Right cardiac atrium (tissue), 5 donors: Measurements from ENCODE around the gene MOB1A. TPM values are rescaled to one million over a fixed set of nuclear protein-coding genes. Genes with fewer than 3 reads are reported as not detected.
A peak's percentile ranks its signal among the peaks of the same experiment; 100 is the strongest.

Experiments used
- ATAC-seq, 2 donors: fragments of 200-7000 bp; cut with Tn5 transposase; one replicate each; pipeline versions ENCODE4 v1.8.0 to v1.9.1; 2020; ENCODE audit warnings: moderate library complexity in 2 of 2, mild to moderate bottlenecking in 1 of 2
- DNase-seq, 3 donors: peaks; one replicate each; pipeline ENCODE4 v3.0.0-alpha.2; 2020
- H3K27ac ChIP-seq: one replicate; pipeline ENCODE4 v1.5.1; 2013; ENCODE audit warnings: mild to moderate bottlenecking, low read length, control low read depth, moderate library complexity
- H3K27me3 ChIP-seq: one replicate; pipeline ENCODE4 v1.6.1; 2013; ENCODE audit not compliant: control insufficient read depth, insufficient read depth
- H3K4me1 ChIP-seq: one replicate; pipeline ENCODE4 v1.6.1; 2013; ENCODE audit warnings: low read length; ENCODE audit not compliant: control insufficient read depth, insufficient read depth
- H3K4me3 ChIP-seq: one replicate; pipeline ENCODE4 v1.5.1; 2013; ENCODE audit warnings: low read length, control low read depth
- H3K9me3 ChIP-seq: one replicate; pipeline ENCODE4 v1.6.1; 2013; ENCODE audit warnings: low read length; ENCODE audit not compliant: control insufficient read depth
- WGBS: extraction: QIAGEN DNeasy Blood & Tissue Kit; methylation state at CpG from one replicate; pipeline ENCODE4 v1.1.7; 2013; 5-methylcytosine and 5-hydroxymethylcytosine counted together
- intact Hi-C, 4 donors: fragments of 100-400 bp; cut with DNase I; formaldehyde crosslinking; loops; one replicate each; pipeline versions ENCODE4 v1.11.0 to v1.14.0; 2022 to 2023
- polyA plus RNA-seq: library from polyadenylated mRNA; stranded (reverse); fragments of 200-250 nt; gene quantifications from one replicate; pipeline ENCODE4 v1.2.3, GENCODE V29; 2013
- total RNA-seq, 4 donors: library from RNA; stranded (reverse); fragmentation: NEBNext Ultra II Directional; extraction: Animal tissue kit (Norgen Biotek cat#: 25700); gene quantifications; one replicate each; pipeline ENCODE4 v1.2.1, GENCODE V29; 2021
- donor health status: healthy with polysubstance abuse.
- donor health status: DM: no; HTN: yes; CAD: no.
- donor health status: DM: no; HTN: no; CAD: no.
- donor health status: DM: no; HTN: yes; CAD: no; lungs with severe emphysema.
- donor health status: DM: yes; HTN: yes; CAD: no.

MOB1A gene
- total and polyA plus RNA-seq, 5 donors, result 24.8 to 78.3 (median 62.4) TPM

DNA sequence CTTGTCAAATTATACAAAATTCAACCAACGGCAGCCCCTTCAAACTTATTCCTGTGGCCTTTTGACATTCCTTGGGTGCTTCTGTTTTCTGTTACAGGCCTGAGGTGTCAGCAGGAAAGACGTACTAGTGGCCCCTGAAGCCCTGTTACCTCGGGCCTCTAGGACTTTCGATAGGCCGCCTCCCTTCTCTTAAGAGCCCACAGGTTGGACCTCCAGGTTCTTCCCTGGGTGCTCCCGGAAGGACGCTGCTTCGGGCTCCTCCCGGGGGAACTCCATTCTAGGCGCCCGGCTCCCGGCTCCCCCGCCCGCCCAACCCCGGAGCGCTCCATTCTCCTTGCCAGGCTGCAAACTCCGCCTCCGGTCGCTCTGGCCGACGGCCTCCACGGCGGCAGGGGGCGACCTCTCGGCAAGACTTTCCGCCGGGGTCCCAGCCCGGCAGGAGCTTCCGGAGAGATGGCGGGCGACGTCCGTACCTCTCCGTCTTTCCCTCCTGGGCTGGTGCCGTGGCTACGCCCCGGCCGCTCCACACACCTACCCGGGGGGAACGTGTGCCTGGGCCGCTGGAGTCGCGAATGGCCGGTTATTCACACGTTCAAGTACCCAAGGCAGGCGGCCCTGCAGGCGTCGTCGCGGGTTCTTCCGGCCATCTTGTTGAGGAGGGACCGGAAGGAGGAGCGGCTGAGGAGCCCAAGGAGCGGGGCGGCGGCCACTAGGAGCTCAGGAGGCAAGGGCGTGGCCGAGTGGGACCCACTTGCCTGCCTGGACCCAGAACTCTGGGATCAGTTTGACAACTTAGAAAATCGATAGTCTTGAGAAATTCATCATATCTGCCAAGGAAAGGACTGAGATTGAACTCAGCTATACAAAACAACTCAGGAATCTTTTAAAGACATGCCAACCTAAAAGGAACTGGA is 58.5 kb downstream of the MOB1A start:
- Histone ChIP-seq H3K27me3 (no peaks in the 10 kb centered on the region), H3K4me3 (peak overlapping the region; percentile 57), H3K9me3 (no peaks in the 10 kb centered on the region), H3K4me1 (no peaks in the 10 kb centered on the region), H3K27ac (peak overlapping the region; percentile 37)
- intact Hi-C loops, result no loop called here
- ATAC-seq (peak; percentile 98 to 99), DNase-seq (peak; percentile 85 to 93 (median 92))
- 7% methylated on average over 59 of the region's 59 CpGs for WGBS

DNA sequence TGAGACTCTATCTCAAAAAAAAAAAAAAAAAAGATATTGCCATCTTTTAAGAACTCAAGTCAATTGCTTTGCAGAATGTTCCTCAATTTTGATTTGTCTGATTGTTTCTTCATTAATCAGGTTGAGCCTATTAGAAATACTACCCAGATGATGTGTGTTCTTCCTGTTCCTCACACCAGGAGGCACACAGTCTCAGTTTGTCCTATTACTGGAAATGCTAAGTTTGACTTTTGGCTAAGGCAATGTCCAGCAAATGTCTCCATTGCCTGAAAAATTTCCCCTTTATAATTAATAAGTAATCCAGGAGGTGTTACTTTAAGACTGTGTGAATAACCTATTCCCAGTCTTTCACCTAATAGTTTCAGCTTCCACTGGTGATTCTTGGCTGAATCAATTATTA is 59.3 kb downstream of the MOB1A start:
- H3K4me3 ChIP-seq, result no peak overlapping the region
- DNase-seq (no peak), ATAC-seq (no peak)
- H3K4me1 ChIP-seq, result no peaks in the 10 kb centered on the region
- intact Hi-C loops, result no loop called here
- H3K9me3 ChIP-seq, result no peaks in the 10 kb centered on the region
- H3K27me3 ChIP-seq, result no peaks in the 10 kb centered on the region
- H3K27ac ChIP-seq, result no peak overlapping the region

GRCh38 chr2:74111380-74111779 is 67.3 kb downstream of the MOB1A start:
- Histone ChIP-seq H3K9me3 (no peaks in the 10 kb centered on the region), H3K4me3 (no peak overlapping the region), H3K27ac (no peak overlapping the region), H3K27me3 (no peaks in the 10 kb centered on the region), H3K4me1 (no peaks in the 10 kb centered on the region)
- no peak for DNase-seq
- intact Hi-C loops, result no loop called here
- ATAC-seq, result no peak

DNA sequence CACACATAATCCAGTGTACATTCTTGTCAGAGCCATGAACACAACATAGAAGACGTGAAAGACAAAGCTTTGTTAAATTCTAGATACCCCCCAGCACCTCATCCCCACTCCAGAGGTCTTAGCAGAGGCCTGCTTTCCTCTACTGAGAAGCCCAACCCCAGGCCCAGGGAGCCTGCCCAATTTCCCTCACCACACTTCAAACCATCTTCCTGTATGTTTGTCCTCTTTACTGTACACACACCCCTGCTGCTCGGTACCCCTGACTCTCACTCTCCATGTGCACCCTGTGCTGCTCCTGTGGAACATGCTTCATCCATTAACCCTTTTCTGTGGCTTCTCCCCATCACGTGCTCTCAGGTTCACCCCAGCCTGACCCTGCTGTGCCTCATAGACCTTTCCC is 68.1 kb downstream of the MOB1A start:
- Histone ChIP-seq H3K27ac (no peak overlapping the region), H3K9me3 (no peaks in the 10 kb centered on the region), H3K4me3 (no peak overlapping the region), H3K4me1 (no peaks in the 10 kb centered on the region), H3K27me3 (no peaks in the 10 kb centered on the region)
- DNase-seq, result no peak
- intact Hi-C loops, result no loop called here
- 86% methylated on average over 3 of the region's 3 CpGs for WGBS
- ATAC-seq, result no peak

- no peaks in the 10 kb centered on the region for H3K4me1 ChIP-seq
- 88% methylated on average over 8 of the region's 8 CpGs for WGBS
- DNase-seq, result no peak
- H3K9me3 ChIP-seq, result no peaks in the 10 kb centered on the region
- intact Hi-C loops, result no loop called here
- no peak for ATAC-seq
- H3K4me3 ChIP-seq, result no peak overlapping the region
- H3K27me3 ChIP-seq, result no peaks in the 10 kb centered on the region
- no peak overlapping the region for H3K27ac ChIP-seq
Measured at GRCh38 chr2:74109551-74109950, 69.1 kb downstream of the MOB1A start.

DNA sequence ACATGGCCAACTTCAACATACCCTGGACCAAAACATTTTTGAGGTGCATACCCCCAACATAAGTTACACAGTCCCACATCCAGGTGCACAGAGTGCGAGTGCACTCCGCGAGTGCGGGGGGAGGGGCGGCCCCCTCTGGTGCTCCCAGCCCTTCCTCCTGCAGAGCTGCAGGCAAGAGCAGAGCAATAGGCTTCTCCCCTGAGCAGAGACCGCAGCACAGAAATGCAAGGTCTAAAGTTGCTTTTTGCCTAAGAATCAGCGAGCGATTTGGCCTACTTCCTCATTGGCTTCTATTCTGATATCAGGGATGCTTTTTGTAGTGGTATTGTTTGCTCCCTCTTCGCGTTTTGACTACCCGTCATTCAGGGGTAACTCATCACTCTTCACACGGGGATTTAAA is 71.6 kb downstream of the MOB1A start:
- Histone ChIP-seq H3K4me3 (no peak overlapping the region), H3K27ac (no peak overlapping the region), H3K9me3 (no peaks in the 10 kb centered on the region), H3K27me3 (no peaks in the 10 kb centered on the region), H3K4me1 (no peaks in the 10 kb centered on the region)
- ATAC-seq (no peak), DNase-seq (no peak)
- intact Hi-C loops, result no loop called here
- 55% methylated on average over 12 of the region's 12 CpGs for WGBS

GRCh38 chr2:74105413-74105812 is 73.3 kb downstream of the MOB1A start:
- intact Hi-C loops, result no loop called here
- Histone ChIP-seq H3K9me3 (no peaks in the 10 kb centered on the region), H3K27ac (no peak overlapping the region), H3K4me3 (no peak overlapping the region), H3K4me1 (no peaks in the 10 kb centered on the region), H3K27me3 (no peaks in the 10 kb centered on the region)
- ATAC-seq, result no peak
- WGBS, result 97% methylated on average over 8 of the region's 8 CpGs
- no peak for DNase-seq

DNA sequence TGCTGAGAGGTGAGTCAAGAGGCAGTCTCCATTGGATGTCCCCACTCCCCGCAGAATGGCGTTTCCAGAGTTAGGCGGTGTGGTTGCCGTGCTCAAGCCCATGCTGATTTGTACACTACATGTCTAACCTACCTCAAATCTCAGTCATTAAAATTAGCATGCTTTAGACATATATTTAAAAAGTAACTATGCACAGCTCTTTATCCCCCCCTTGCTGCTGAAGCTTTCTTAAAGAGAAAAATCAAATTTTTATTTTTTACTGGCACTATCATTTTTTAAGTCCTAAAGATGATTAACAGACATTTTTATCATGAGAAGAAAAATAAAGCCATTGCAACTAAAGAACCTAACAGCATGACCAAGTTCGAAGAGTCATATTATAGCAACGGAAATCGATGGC is 73.8 kb downstream of the MOB1A start:
- Histone ChIP-seq H3K4me3 (no peak overlapping the region), H3K9me3 (no peaks in the 10 kb centered on the region), H3K4me1 (no peaks in the 10 kb centered on the region), H3K27me3 (no peaks in the 10 kb centered on the region), H3K27ac (no peak overlapping the region)
- ATAC-seq, result no peak
- intact Hi-C loops, result no loop called here
- no peak for DNase-seq
- 95% methylated on average over 7 of the region's 7 CpGs for WGBS

- no peaks in the 10 kb centered on the region for H3K27me3 ChIP-seq
- H3K27ac ChIP-seq, result no peak overlapping the region
- no peak for DNase-seq
- no peak overlapping the region for H3K4me3 ChIP-seq
- ATAC-seq, result no peak
- H3K9me3 ChIP-seq, result no peaks in the 10 kb centered on the region
- H3K4me1 ChIP-seq, result no peaks in the 10 kb centered on the region
- intact Hi-C loops, result no loop called here
- WGBS, result 88% methylated on average over 6 of the region's 6 CpGs
Measured at GRCh38 chr2:74103763-74104162, 74.9 kb downstream of the MOB1A start.

Other genes starting within 250 kb of the MOB1A start
- 1 to 10 TPM; 2.5 to 3.3 (median 2.9) TPM for gene TET3, start 194.0 kb downstream of the MOB1A start, total RNA-seq
- gene TET3, start 194.0 kb downstream of the MOB1A start, polyA plus RNA-seq, result 1.1 TPM
- 100 to 1,000 TPM in 2 of 4 donors, 10 to 100 TPM in 2; 75.5 to 111 (median 96.2) TPM for gene BOLA3, start 31.0 kb downstream of the MOB1A start, total RNA-seq
- 327 TPM for gene BOLA3, start 31.0 kb downstream of the MOB1A start, polyA plus RNA-seq
- gene MTHFD2, start 19.7 kb upstream of the MOB1A start, total RNA-seq, result 10 to 100 TPM in 2 of 4 donors, 1 to 10 TPM in 2; 6.7 to 18.0 (median 9.5) TPM
- 8.7 TPM for gene MTHFD2, start 19.7 kb upstream of the MOB1A start, polyA plus RNA-seq
- gene SLC4A5, start 164.5 kb upstream of the MOB1A start, total RNA-seq, result 1 to 10 TPM in 3 of 4 donors, under 1 TPM in 1; 0.29 to 2.8 (median 1.1) TPM
- 0.79 TPM for gene SLC4A5, start 164.5 kb upstream of the MOB1A start, polyA plus RNA-seq
- gene DCTN1, start 201.4 kb upstream of the MOB1A start, total RNA-seq, result 100 to 1,000 TPM; 102 to 131 (median 125) TPM
- 71.7 TPM for gene DCTN1, start 201.4 kb upstream of the MOB1A start, polyA plus RNA-seq
- gene C2orf81, start 242.7 kb upstream of the MOB1A start, total RNA-seq, result 1 to 10 TPM in 3 of 4 donors, under 1 TPM in 1; 0.88 to 1.6 (median 1.1) TPM
- gene C2orf81, start 242.7 kb upstream of the MOB1A start, polyA plus RNA-seq, result 1.00 TPM
- gene WDR54, start 242.9 kb upstream of the MOB1A start, total RNA-seq, result 1 to 10 TPM; 3.4 to 4.5 (median 3.5) TPM
- gene WDR54, start 242.9 kb upstream of the MOB1A start, polyA plus RNA-seq, result 3.4 TPM